Astrocyte (in vitro differentiated cells and primary cell): ENCODE results near the gene PWP1. TPM values are rescaled to one million over a fixed set of nuclear protein-coding genes. Genes with fewer than 3 reads are reported as not detected.

ENCODE experiments used
- DNase-seq: peaks from one replicate; pipeline ENCODE4 v3.0.0-alpha.2; 2010; ENCODE audit warnings: low read depth
- FAIRE-seq: peaks from 2 replicates; lab custom pipeline; 2011; peaks lifted over from hg19 to GRCh38; lab: Jason Lieb, UNC
- H2AFZ ChIP-seq: 2 replicates; pipeline ENCODE4 v1.6.0; 2012; ENCODE audit warnings: low read depth, low read length, inconsistent platforms
- H3K27ac ChIP-seq: 2 replicates; pipeline ENCODE4 v1.5.1; 2011; ENCODE audit warnings: low read depth, low read length, inconsistent platforms
- H3K27me3 ChIP-seq: 2 replicates; pipeline ENCODE4 v1.6.0; 2011; ENCODE audit warnings: low read length, inconsistent platforms; ENCODE audit not compliant: insufficient read depth
- H3K36me3 ChIP-seq: 2 replicates; pipeline ENCODE4 v1.5.1; 2011; ENCODE audit warnings: low read length, inconsistent platforms; ENCODE audit not compliant: insufficient read depth
- H3K4me1 ChIP-seq: 2 replicates; pipeline ENCODE4 v1.5.1; 2011; ENCODE audit warnings: low read length, inconsistent platforms; ENCODE audit not compliant: insufficient read depth
- H3K4me2 ChIP-seq: 2 replicates; pipeline ENCODE4 v1.6.0; 2012; ENCODE audit warnings: low read length, inconsistent platforms
- H3K4me3 ChIP-seq: 2 replicates; pipeline ENCODE4 v1.5.1; 2011; ENCODE audit warnings: low read depth, mild to moderate bottlenecking, low read length, inconsistent platforms; ENCODE audit not compliant: insufficient read depth
- H3K79me2 ChIP-seq: 2 replicates; pipeline ENCODE4 v1.6.0; 2012; ENCODE audit warnings: mild to moderate bottlenecking, low read length, inconsistent platforms; ENCODE audit not compliant: insufficient read depth
- H3K9ac ChIP-seq: 2 replicates; pipeline ENCODE4 v1.6.0; 2012; ENCODE audit warnings: mild to moderate bottlenecking, low read length, inconsistent platforms
- H3K9me3 ChIP-seq: 2 replicates; pipeline ENCODE4 v1.5.1; 2012; ENCODE audit warnings: low read depth, mild to moderate bottlenecking, low read length, inconsistent platforms; ENCODE audit not compliant: insufficient read depth
- H4K20me1 ChIP-seq: 2 replicates; pipeline ENCODE4 v1.6.0; 2012; ENCODE audit warnings: low read length, inconsistent platforms; ENCODE audit not compliant: insufficient read depth
- H3K27ac Mint-ChIP-seq: one replicate; pipeline ENCODE4 v1.8.0; 2021; ENCODE audit warnings: mild to moderate bottlenecking, mixed read lengths; ENCODE audit not compliant: unreplicated experiment
- H3K27me3 Mint-ChIP-seq: one replicate; pipeline ENCODE4 v1.8.0; 2021; ENCODE audit warnings: low read depth, mixed read lengths; ENCODE audit not compliant: unreplicated experiment
- H3K36me3 Mint-ChIP-seq: one replicate; pipeline ENCODE4 v1.8.0; 2021; ENCODE audit warnings: low read depth, mixed read lengths; ENCODE audit not compliant: unreplicated experiment
- H3K4me1 Mint-ChIP-seq: one replicate; pipeline ENCODE4 v1.8.0; 2021; ENCODE audit warnings: low read depth, mixed read lengths; ENCODE audit not compliant: unreplicated experiment
- H3K4me3 Mint-ChIP-seq: one replicate; pipeline ENCODE4 v1.8.0; 2021; ENCODE audit warnings: mild to moderate bottlenecking, moderate library complexity, mixed read lengths; ENCODE audit not compliant: unreplicated experiment
- H3K9me3 Mint-ChIP-seq: one replicate; pipeline ENCODE4 v1.8.0; 2021; ENCODE audit warnings: mild to moderate bottlenecking, mixed read lengths; ENCODE audit not compliant: unreplicated experiment
- EZH2 ChIP-seq: IDR thresholded peaks from 2 replicates; pipeline ENCODE4 v1.6.1; 2012; ENCODE audit warnings: mild to moderate bottlenecking, low read length, inconsistent platforms; ENCODE audit not compliant: insufficient read depth
- total RNA-seq: library from RNA; stranded (reverse); gene quantifications from 2 replicates; pipeline ENCODE4 v1.2.1, GENCODE V29; 2021
- TF ChIP-seq, protein P1 (sequence below): IDR thresholded peaks from 2 replicates; pipeline ENCODE4 v1.5.1; 2011; ENCODE audit warnings: low read depth, mild to moderate bottlenecking, inconsistent platforms, low read length, moderate library complexity; ENCODE audit not compliant: insufficient read depth

Gene PWP1
- total RNA-seq, 1 donor from 2014 or later, result 67.2 TPM

DNA sequence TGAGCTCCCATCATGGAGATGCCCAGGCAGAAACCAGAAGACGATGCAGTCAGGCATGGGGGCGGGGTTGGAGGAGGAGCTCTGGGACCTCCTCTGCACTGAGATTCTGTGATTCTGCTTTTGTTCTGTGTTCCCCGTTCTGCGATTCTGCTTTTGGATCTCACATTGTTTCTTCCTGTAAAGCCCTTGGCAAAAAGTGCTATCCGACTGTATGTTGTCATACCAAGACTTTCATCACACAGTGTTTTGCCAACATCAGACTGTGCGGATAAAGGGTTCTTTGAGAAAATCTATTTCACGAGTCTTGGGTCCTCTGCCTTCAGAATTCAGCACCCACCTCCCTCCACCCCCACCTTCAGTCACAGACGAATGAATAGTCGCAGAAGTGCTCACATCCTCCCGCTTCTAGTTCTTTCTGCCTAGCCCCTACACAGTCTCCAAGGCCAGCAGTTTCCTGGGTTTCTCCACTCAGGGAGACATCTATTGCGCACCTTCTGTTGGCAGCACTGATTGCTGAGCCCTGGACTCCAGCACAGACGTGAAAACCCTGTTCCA lies 24.7 kb upstream of the PWP1 start:
- H3K9ac ChIP-seq, result no peak overlapping the region
- H3K4me3 ChIP-seq, result no peak overlapping the region
- no peaks in the 10 kb centered on the region for H4K20me1 ChIP-seq
- no peak overlapping the region for H2AFZ ChIP-seq
- FAIRE-seq (no peak), DNase-seq (no peak)
- Mint-ChIP-seq H3K27ac (no peak overlapping the region), H3K4me3 (no peak overlapping the region), H3K27me3 (no peaks in the 10 kb centered on the region), H3K4me1 (no peaks in the 10 kb centered on the region), H3K9me3 (no peaks in the 10 kb centered on the region), H3K36me3 (no peaks in the 10 kb centered on the region)
- no peaks in the 10 kb centered on the region for H3K79me2 ChIP-seq
- no peaks in the 10 kb centered on the region for H3K36me3 ChIP-seq
- H3K4me2 ChIP-seq, result no peak overlapping the region
- no peaks in the 10 kb centered on the region for H3K4me1 ChIP-seq
- TF ChIP-seq EZH2, result no peak
- TF ChIP-seq, protein P1, sequence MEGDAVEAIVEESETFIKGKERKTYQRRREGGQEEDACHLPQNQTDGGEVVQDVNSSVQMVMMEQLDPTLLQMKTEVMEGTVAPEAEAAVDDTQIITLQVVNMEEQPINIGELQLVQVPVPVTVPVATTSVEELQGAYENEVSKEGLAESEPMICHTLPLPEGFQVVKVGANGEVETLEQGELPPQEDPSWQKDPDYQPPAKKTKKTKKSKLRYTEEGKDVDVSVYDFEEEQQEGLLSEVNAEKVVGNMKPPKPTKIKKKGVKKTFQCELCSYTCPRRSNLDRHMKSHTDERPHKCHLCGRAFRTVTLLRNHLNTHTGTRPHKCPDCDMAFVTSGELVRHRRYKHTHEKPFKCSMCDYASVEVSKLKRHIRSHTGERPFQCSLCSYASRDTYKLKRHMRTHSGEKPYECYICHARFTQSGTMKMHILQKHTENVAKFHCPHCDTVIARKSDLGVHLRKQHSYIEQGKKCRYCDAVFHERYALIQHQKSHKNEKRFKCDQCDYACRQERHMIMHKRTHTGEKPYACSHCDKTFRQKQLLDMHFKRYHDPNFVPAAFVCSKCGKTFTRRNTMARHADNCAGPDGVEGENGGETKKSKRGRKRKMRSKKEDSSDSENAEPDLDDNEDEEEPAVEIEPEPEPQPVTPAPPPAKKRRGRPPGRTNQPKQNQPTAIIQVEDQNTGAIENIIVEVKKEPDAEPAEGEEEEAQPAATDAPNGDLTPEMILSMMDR, result no peak
- no peaks in the 10 kb centered on the region for H3K27me3 ChIP-seq
- H3K27ac ChIP-seq, result no peak overlapping the region
- no peaks in the 10 kb centered on the region for H3K9me3 ChIP-seq

- Mint-ChIP-seq H3K4me3 (no peak overlapping the region), H3K27ac (no peak overlapping the region), H3K27me3 (no peaks in the 10 kb centered on the region), H3K36me3 (no peaks in the 10 kb centered on the region), H3K9me3 (no peaks in the 10 kb centered on the region), H3K4me1 (no peaks in the 10 kb centered on the region)
- Histone ChIP-seq H3K9ac (no peak overlapping the region), H3K79me2 (no peaks in the 10 kb centered on the region), H3K4me2 (no peak overlapping the region), H3K4me3 (no peak overlapping the region), H3K27me3 (no peaks in the 10 kb centered on the region), H2AFZ (no peak overlapping the region), H4K20me1 (no peaks in the 10 kb centered on the region), H3K27ac (no peak overlapping the region), H3K4me1 (no peaks in the 10 kb centered on the region), H3K9me3 (no peaks in the 10 kb centered on the region), H3K36me3 (no peaks in the 10 kb centered on the region)
- no peak for DNase-seq
- FAIRE-seq, result no peak
- TF ChIP-seq, protein P1, result no peak
- TF ChIP-seq EZH2, result no peak
These were observed 23.8 kb upstream of the PWP1 start for GRCh38 chr12:107661830-107662229.

- H3K27me3 ChIP-seq, result no peaks in the 10 kb centered on the region
- H3K27me3 Mint-ChIP-seq, result peaks cover 4% of the 10 kb centered on the region
- no peaks in the 10 kb centered on the region for H3K9me3 Mint-ChIP-seq
- DNase-seq (no peak), FAIRE-seq (no peak)
- no peaks in the 10 kb centered on the region for H3K9me3 ChIP-seq
- no peaks in the 10 kb centered on the region for H3K4me1 Mint-ChIP-seq
- no peak for TF ChIP-seq EZH2
- TF ChIP-seq, protein P1, result no peak
- H3K4me3 Mint-ChIP-seq, result no peak overlapping the region
- H3K27ac Mint-ChIP-seq, result no peak overlapping the region
- H4K20me1 ChIP-seq, result no peaks in the 10 kb centered on the region
- no peaks in the 10 kb centered on the region for H3K4me1 ChIP-seq
- H3K79me2 ChIP-seq, result no peaks in the 10 kb centered on the region
- no peak overlapping the region for H3K27ac ChIP-seq
- H3K9ac ChIP-seq, result no peak overlapping the region
- H3K4me3 ChIP-seq, result no peak overlapping the region
- H3K36me3 ChIP-seq, result no peaks in the 10 kb centered on the region
- no peaks in the 10 kb centered on the region for H3K36me3 Mint-ChIP-seq
- no peak overlapping the region for H2AFZ ChIP-seq
- H3K4me2 ChIP-seq, result no peak overlapping the region
These were observed 23.1 kb upstream of the PWP1 start for GRCh38 chr12:107662484-107662883.
